ENCODE data around the gene GRPEL2.

The GRPEL2 gene

GRCh38 chr5:149365418-149365817, 20.1 kb downstream of the GRPEL2 start:
- TF ChIP-seq CTCF (IDR thresholded peaks at IDR 0.05; ENCODE audit: low read depth, low read length, missing control alignments) = no peak
- no peak overlapping the region for H3K4me3 ChIP-seq (ENCODE audit: low read depth, low read length)
- no peak for DNase-seq
- H3K27me3 ChIP-seq (replicated peaks) = no peaks in the 10 kb centered on the region
- H3K27ac ChIP-seq = no peak overlapping the region
- H3K36me3 ChIP-seq (replicated peaks) = no peaks in the 10 kb centered on the region
- in situ Hi-C loops (cut with HindIII; ENCODE audit: low pct_ligation_motif_present, low sequenced_read_pairs) = no loop called here

- Histone ChIP-seq H3K4me3 (ENCODE audit: low read depth, low read length) (no peak overlapping the region), H3K36me3 (replicated peaks) (no peaks in the 10 kb centered on the region), H3K27me3 (replicated peaks) (no peaks in the 10 kb centered on the region), H3K27ac (no peak overlapping the region)
- no peak for DNase-seq
- no peak for TF ChIP-seq CTCF (IDR thresholded peaks at IDR 0.05; ENCODE audit: low read depth, low read length, missing control alignments)
- in situ Hi-C loops (cut with HindIII; ENCODE audit: low pct_ligation_motif_present, low sequenced_read_pairs) = no loop called here
These were observed 20.9 kb downstream of the GRPEL2 start for GRCh38 chr5:149366169-149366729.

- H3K27me3 ChIP-seq (replicated peaks) = no peaks in the 10 kb centered on the region
- H3K27ac ChIP-seq = no peak overlapping the region
- TF ChIP-seq CTCF (IDR thresholded peaks at IDR 0.05; ENCODE audit: low read depth, low read length, missing control alignments) = peak; percentile 92
- peak; percentile 78 for DNase-seq
- H3K4me3 ChIP-seq (ENCODE audit: low read depth, low read length) = no peak overlapping the region
- no peaks in the 10 kb centered on the region for H3K36me3 ChIP-seq (replicated peaks)
- in situ Hi-C loops (cut with HindIII; ENCODE audit: low pct_ligation_motif_present, low sequenced_read_pairs) = no loop called here
These were observed 22.1 kb downstream of the GRPEL2 start for GRCh38 chr5:149367249-149367971.

- no peak for TF ChIP-seq CTCF (IDR thresholded peaks at IDR 0.05; ENCODE audit: low read depth, low read length, missing control alignments)
- in situ Hi-C loops (cut with HindIII; ENCODE audit: low pct_ligation_motif_present, low sequenced_read_pairs) = no loop called here
- Histone ChIP-seq H3K4me3 (ENCODE audit: low read depth, low read length) (no peak overlapping the region), H3K27me3 (replicated peaks) (no peaks in the 10 kb centered on the region), H3K27ac (no peak overlapping the region), H3K36me3 (replicated peaks) (no peaks in the 10 kb centered on the region)
- DNase-seq = no peak
These were observed 22.8 kb downstream of the GRPEL2 start for GRCh38 chr5:149367972-149368645.

GRCh38 chr5:149370878-149371277, 25.6 kb downstream of the GRPEL2 start:
- TF ChIP-seq CTCF (IDR thresholded peaks at IDR 0.05; ENCODE audit: low read depth, low read length, missing control alignments) = no peak
- Histone ChIP-seq H3K27ac (no peak overlapping the region), H3K4me3 (ENCODE audit: low read depth, low read length) (no peak overlapping the region), H3K27me3 (replicated peaks) (no peaks in the 10 kb centered on the region), H3K36me3 (replicated peaks) (no peaks in the 10 kb centered on the region)
- DNase-seq = no peak
- in situ Hi-C loops (cut with HindIII; ENCODE audit: low pct_ligation_motif_present, low sequenced_read_pairs) = no loop called here

Measured in brain microvascular endothelial cell (primary cell).